SJCRH30 (cell line): Measurements from ENCODE around the gene SLC6A1. TPM values are rescaled to one million over a fixed set of nuclear protein-coding genes. Genes with fewer than 3 reads are reported as not detected.
A peak's percentile ranks its signal among the peaks of the same experiment; 100 is the strongest.
"Not testable (repeated sequence)": the region's sequence is repeated elsewhere in the genome, so short reads cannot be mapped to it uniquely, and the experiment has no call there.

ENCODE experiments used
- DNase-seq, 2 experiments: peaks; one replicate each; pipeline ENCODE4 v3.0.0-alpha.2; 2015 to 2020
- H3K27ac ChIP-seq: fragments of 250-450 bp; sonication (Bioruptor Pico); 2 replicates; pipeline ENCODE4 v1.5.1; 2020; ENCODE audit warnings: mild to moderate bottlenecking, moderate library complexity
- H3K27me3 ChIP-seq: fragments of 250-450 bp; sonication (Bioruptor Pico); 2 replicates; pipeline ENCODE4 v1.5.1; 2020; ENCODE audit warnings: mild to moderate bottlenecking, moderate library complexity
- H3K36me3 ChIP-seq: fragments of 250-450 bp; sonication (Bioruptor Pico); 2 replicates; pipeline ENCODE4 v1.5.1; 2020; ENCODE audit warnings: mild to moderate bottlenecking, moderate library complexity
- H3K4me1 ChIP-seq: fragments of 250-450 bp; sonication (Bioruptor Pico); 2 replicates; pipeline ENCODE4 v1.5.1; 2020; ENCODE audit warnings: mild to moderate bottlenecking, moderate library complexity
- H3K4me3 ChIP-seq: fragments of 250-450 bp; sonication (Bioruptor Pico); 2 replicates; pipeline ENCODE4 v1.5.1; 2020; ENCODE audit warnings: mild to moderate bottlenecking, moderate library complexity
- H3K9me3 ChIP-seq: fragments of 250-450 bp; sonication (Bioruptor Pico); replicated peaks from 2 replicates; pipeline ENCODE4 v1.5.1; 2020; ENCODE audit warnings: mild to moderate bottlenecking, moderate library complexity
- total RNA-seq: library from RNA; depleted of rRNA; stranded (reverse); fragments of >200 nt; shearing (Covaris generic); gene quantifications from 2 replicates; pipeline ENCODE4 v1.2.3, GENCODE V29; 2014

Gene SLC6A1
- total RNA-seq, 1 experiment from 2014 or later = not detected

GRCh38 chr3:11037241-11037873 is 44.8 kb downstream of the SLC6A1 start:
- no peaks in the 10 kb centered on the region for H3K4me1 ChIP-seq
- peaks cover 4% of the 10 kb centered on the region for H3K27me3 ChIP-seq
- no peak overlapping the region for H3K4me3 ChIP-seq
- no peaks in the 10 kb centered on the region for H3K9me3 ChIP-seq
- no peak for DNase-seq
- H3K27ac ChIP-seq = no peak overlapping the region
- no peaks in the 10 kb centered on the region for H3K36me3 ChIP-seq

- no peaks in the 10 kb centered on the region for H3K9me3 ChIP-seq
- H3K4me1 ChIP-seq = no peaks in the 10 kb centered on the region
- no peak overlapping the region for H3K27ac ChIP-seq
- peaks cover 4% of the 10 kb centered on the region for H3K27me3 ChIP-seq
- no peak for DNase-seq
- H3K4me3 ChIP-seq = no peak overlapping the region
- no peaks in the 10 kb centered on the region for H3K36me3 ChIP-seq
Observed at GRCh38 chr3:11037976-11038375, 45.4 kb downstream of the SLC6A1 start.

- no peak overlapping the region for H3K27ac ChIP-seq
- H3K36me3 ChIP-seq = no peaks in the 10 kb centered on the region
- no peak for DNase-seq
- H3K4me1 ChIP-seq = no peaks in the 10 kb centered on the region
- no peaks in the 10 kb centered on the region for H3K9me3 ChIP-seq
- H3K27me3 ChIP-seq = no peaks in the 10 kb centered on the region; the same call in 1 of the 2 replicates
- no peak overlapping the region for H3K4me3 ChIP-seq
Observed at GRCh38 chr3:11045536-11045935, 53.0 kb downstream of the SLC6A1 start.

GRCh38 chr3:11047500-11047899 is 55.0 kb downstream of the SLC6A1 start:
- Histone ChIP-seq H3K4me1 (no peaks in the 10 kb centered on the region), H3K9me3 (no peaks in the 10 kb centered on the region), H3K4me3 (no peak overlapping the region), H3K36me3 (no peaks in the 10 kb centered on the region), H3K27ac (no peak overlapping the region), H3K27me3 (peaks cover 2% of the 10 kb centered on the region; the same call in 1 of the 2 replicates)
- no peak for DNase-seq

GRCh38 chr3:11050666-11051323 is 58.2 kb downstream of the SLC6A1 start:
- H3K4me3 ChIP-seq = no peak overlapping the region
- H3K27ac ChIP-seq = no peak overlapping the region
- H3K36me3 ChIP-seq = no peaks in the 10 kb centered on the region
- no peaks in the 10 kb centered on the region for H3K4me1 ChIP-seq
- peaks cover 11% of the 10 kb centered on the region for H3K27me3 ChIP-seq
- DNase-seq = no peak
- H3K9me3 ChIP-seq = no peaks in the 10 kb centered on the region

- H3K4me3 ChIP-seq = no peak overlapping the region
- H3K36me3 ChIP-seq = no peaks in the 10 kb centered on the region
- peaks cover 11% of the 10 kb centered on the region for H3K27me3 ChIP-seq
- no peaks in the 10 kb centered on the region for H3K9me3 ChIP-seq
- DNase-seq = no peak
- no peaks in the 10 kb centered on the region for H3K4me1 ChIP-seq
- no peak overlapping the region for H3K27ac ChIP-seq
Observed at GRCh38 chr3:11053926-11054503, 61.5 kb downstream of the SLC6A1 start.

- Histone ChIP-seq H3K27me3 (peaks cover 11% of the 10 kb centered on the region), H3K27ac (no peak overlapping the region), H3K4me3 (no peak overlapping the region), H3K4me1 (no peaks in the 10 kb centered on the region), H3K36me3 (no peaks in the 10 kb centered on the region), H3K9me3 (no peaks in the 10 kb centered on the region)
- no peak for DNase-seq
Observed at GRCh38 chr3:11054739-11055438, 62.3 kb downstream of the SLC6A1 start.

GRCh38 chr3:11055496-11055895 is 62.9 kb downstream of the SLC6A1 start:
- no peak for DNase-seq
- Histone ChIP-seq H3K36me3 (no peaks in the 10 kb centered on the region), H3K4me3 (no peak overlapping the region), H3K9me3 (no peaks in the 10 kb centered on the region), H3K27me3 (peaks cover 11% of the 10 kb centered on the region), H3K4me1 (no peaks in the 10 kb centered on the region), H3K27ac (no peak overlapping the region)

- H3K4me3 ChIP-seq = no peak overlapping the region
- no peak overlapping the region for H3K27ac ChIP-seq
- no peak for DNase-seq
- no peaks in the 10 kb centered on the region for H3K36me3 ChIP-seq
- no peaks in the 10 kb centered on the region for H3K9me3 ChIP-seq
- H3K27me3 ChIP-seq = peaks cover 11% of the 10 kb centered on the region
- H3K4me1 ChIP-seq = no peaks in the 10 kb centered on the region
Observed at GRCh38 chr3:11056531-11057050, 64.0 kb downstream of the SLC6A1 start.

- no peak overlapping the region for H3K4me3 ChIP-seq
- H3K9me3 ChIP-seq = no peaks in the 10 kb centered on the region
- H3K27ac ChIP-seq = no peak overlapping the region
- H3K36me3 ChIP-seq = no peaks in the 10 kb centered on the region
- no peak for DNase-seq
- no peaks in the 10 kb centered on the region for H3K4me1 ChIP-seq
- H3K27me3 ChIP-seq = peaks cover 7% of the 10 kb centered on the region
Observed at GRCh38 chr3:11057655-11058054, 65.1 kb downstream of the SLC6A1 start.

GRCh38 chr3:11059090-11059798 is 66.7 kb downstream of the SLC6A1 start:
- DNase-seq = peak; percentile 63 to 76
- H3K4me3 ChIP-seq = no peak overlapping the region
- H3K4me1 ChIP-seq = no peaks in the 10 kb centered on the region
- no peaks in the 10 kb centered on the region for H3K9me3 ChIP-seq
- no peaks in the 10 kb centered on the region for H3K36me3 ChIP-seq
- H3K27ac ChIP-seq = no peak overlapping the region
- H3K27me3 ChIP-seq = no peaks in the 10 kb centered on the region

- no peaks in the 10 kb centered on the region for H3K36me3 ChIP-seq
- H3K4me1 ChIP-seq = no peaks in the 10 kb centered on the region
- H3K27ac ChIP-seq = no peak overlapping the region
- no peaks in the 10 kb centered on the region for H3K9me3 ChIP-seq
- no peaks in the 10 kb centered on the region for H3K27me3 ChIP-seq
- no peak overlapping the region for H3K4me3 ChIP-seq
- no peak for DNase-seq
Observed at GRCh38 chr3:11059799-11060115, 67.2 kb downstream of the SLC6A1 start.

GRCh38 chr3:11060500-11061251 is 68.1 kb downstream of the SLC6A1 start:
- H3K36me3 ChIP-seq = no peaks in the 10 kb centered on the region
- no peaks in the 10 kb centered on the region for H3K9me3 ChIP-seq
- H3K4me3 ChIP-seq = peak overlapping the region; percentile 23
- peak; percentile 52 to 73 for DNase-seq
- H3K4me1 ChIP-seq = no peaks in the 10 kb centered on the region
- H3K27me3 ChIP-seq = no peaks in the 10 kb centered on the region
- no peak overlapping the region for H3K27ac ChIP-seq

- H3K27ac ChIP-seq, DNase-seq, H3K27me3 ChIP-seq, H3K9me3 ChIP-seq, H3K36me3 ChIP-seq, H3K4me1 ChIP-seq: not testable (repeated sequence)
- H3K4me3 ChIP-seq = peak overlapping the region; percentile 23
Observed at GRCh38 chr3:11061268-11061871, 68.8 kb downstream of the SLC6A1 start.
